ENCODE measurements around the gene SLC9A2. TPM values are rescaled to one million over a fixed set of nuclear protein-coding genes. Genes with fewer than 3 reads are reported as not detected.

Gene SLC9A2
- total and polyA plus RNA-seq, 2 of the 13 experiments (the other 11 are each of a cell fraction or from before 2014, with no cell fraction given), result 0.02 TPM; not detected in 1

DNA sequence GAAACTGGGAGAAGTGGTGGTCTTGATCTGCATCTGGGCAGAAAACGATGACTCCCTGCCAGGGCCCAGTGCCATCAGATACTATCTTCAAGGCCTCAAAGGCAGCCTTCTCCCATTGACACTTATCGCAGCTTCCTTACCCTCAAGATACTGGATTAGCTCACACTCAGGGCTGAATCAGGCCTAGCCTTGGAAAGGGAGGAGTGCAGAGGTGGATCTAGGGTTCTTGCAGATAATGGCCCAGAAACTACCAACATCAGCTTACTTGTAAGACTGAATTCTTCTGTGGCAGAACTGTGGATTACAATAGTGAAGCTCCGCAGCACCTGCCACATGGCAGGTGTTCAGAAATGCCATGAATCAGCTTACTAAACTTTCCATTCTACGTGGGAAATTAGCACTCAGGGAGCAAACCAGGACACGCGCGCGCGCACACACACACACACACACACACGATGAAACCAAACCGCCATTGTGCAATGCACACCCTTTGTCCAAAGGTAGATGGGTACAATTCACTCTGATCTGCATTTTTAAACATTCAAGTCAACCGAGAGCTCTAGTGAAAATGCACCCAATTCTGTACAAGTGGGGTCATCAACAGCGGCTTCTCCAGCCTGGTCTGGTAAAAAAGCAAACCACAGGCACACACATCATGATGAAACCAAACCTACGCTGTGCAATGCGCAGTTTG is 116.2 kb downstream of the SLC9A2 start (continued):
- TF ChIP-seq HDAC1 (CRISPR knock-in tag; IDR thresholded peaks at IDR 0.05), result no peak
- no peak for TF ChIP-seq ETV5 (CRISPR knock-in tag; IDR thresholded peaks at IDR 0.05; ENCODE audit: borderline replicate concordance)
- TF ChIP-seq, protein P1, sequence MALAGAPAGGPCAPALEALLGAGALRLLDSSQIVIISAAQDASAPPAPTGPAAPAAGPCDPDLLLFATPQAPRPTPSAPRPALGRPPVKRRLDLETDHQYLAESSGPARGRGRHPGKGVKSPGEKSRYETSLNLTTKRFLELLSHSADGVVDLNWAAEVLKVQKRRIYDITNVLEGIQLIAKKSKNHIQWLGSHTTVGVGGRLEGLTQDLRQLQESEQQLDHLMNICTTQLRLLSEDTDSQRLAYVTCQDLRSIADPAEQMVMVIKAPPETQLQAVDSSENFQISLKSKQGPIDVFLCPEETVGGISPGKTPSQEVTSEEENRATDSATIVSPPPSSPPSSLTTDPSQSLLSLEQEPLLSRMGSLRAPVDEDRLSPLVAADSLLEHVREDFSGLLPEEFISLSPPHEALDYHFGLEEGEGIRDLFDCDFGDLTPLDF (CRISPR knock-in tag; IDR thresholded peaks at IDR 0.05), result no peak
- TF ChIP-seq ZEB1 (IDR thresholded peaks at IDR 0.05; ENCODE audit: insufficient replicate concordance, low read depth), result no peak
- TF ChIP-seq ZSCAN22 (CRISPR knock-in tag; IDR thresholded peaks at IDR 0.05), result no peak
- TF ChIP-seq KDM3A (CRISPR knock-in tag; IDR thresholded peaks at IDR 0.05; ENCODE audit: low read depth), result no peak
- TF ChIP-seq ZNF484 (CRISPR knock-in tag; IDR thresholded peaks at IDR 0.05; ENCODE audit: borderline replicate concordance, low read depth), result no peak
- TF ChIP-seq SAFB2 (CRISPR knock-in tag; IDR thresholded peaks at IDR 0.05; ENCODE audit: borderline replicate concordance, low read depth), result no peak
- no peak for TF ChIP-seq MYNN (CRISPR knock-in tag; IDR thresholded peaks at IDR 0.05; ENCODE audit: low read depth)
- no peak for TF ChIP-seq ZNF790 (CRISPR knock-in tag; IDR thresholded peaks at IDR 0.05; ENCODE audit: borderline replicate concordance)
- no peak; the same call in 1 of the 2 replicates for TF ChIP-seq TOPORS (CRISPR knock-in tag; IDR thresholded peaks at IDR 0.05)
- TF ChIP-seq ZNF354B (CRISPR knock-in tag; IDR thresholded peaks at IDR 0.05), result peak; percentile 18; the same call in 1 of the 2 replicates
- TF ChIP-seq TEAD3 (CRISPR knock-in tag; optimal IDR thresholded peaks at IDR 0.05; ENCODE audit: borderline replicate concordance), result no peak
- TF ChIP-seq ZNF75D (CRISPR knock-in tag; IDR thresholded peaks at IDR 0.05; ENCODE audit: borderline replicate concordance), result no peak
- no peak for TF ChIP-seq ZNF674 (CRISPR knock-in tag; IDR thresholded peaks at IDR 0.05; ENCODE audit: low read depth)
- no peak for TF ChIP-seq ZNF547 (CRISPR knock-in tag; IDR thresholded peaks at IDR 0.05)
- no peak for TF ChIP-seq PHF8 (CRISPR knock-in tag; IDR thresholded peaks at IDR 0.05)
- TF ChIP-seq ZNF44 (CRISPR knock-in tag; IDR thresholded peaks at IDR 0.05), result no peak
- no peak for TF ChIP-seq NFE2L1 (CRISPR knock-in tag; IDR thresholded peaks at IDR 0.05; ENCODE audit: borderline replicate concordance)
- TF ChIP-seq KMT2A (CRISPR knock-in tag; IDR thresholded peaks at IDR 0.05), result peak; percentile 3; the same call in 1 of the 2 replicates
- TF ChIP-seq ZNF335 (CRISPR knock-in tag; IDR thresholded peaks at IDR 0.05), result no peak
- TF ChIP-seq, protein P2, sequence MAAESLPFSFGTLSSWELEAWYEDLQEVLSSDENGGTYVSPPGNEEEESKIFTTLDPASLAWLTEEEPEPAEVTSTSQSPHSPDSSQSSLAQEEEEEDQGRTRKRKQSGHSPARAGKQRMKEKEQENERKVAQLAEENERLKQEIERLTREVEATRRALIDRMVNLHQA (CRISPR knock-in tag; IDR thresholded peaks at IDR 0.05), result no peak
- TF ChIP-seq SRY (CRISPR knock-in tag; IDR thresholded peaks at IDR 0.05), result no peak
- no peak for TF ChIP-seq NR2F6 (IDR thresholded peaks at IDR 0.05)
- no peak for TF ChIP-seq NR2F6 (CRISPR knock-in tag; IDR thresholded peaks at IDR 0.05)
- TF ChIP-seq, protein P3, sequence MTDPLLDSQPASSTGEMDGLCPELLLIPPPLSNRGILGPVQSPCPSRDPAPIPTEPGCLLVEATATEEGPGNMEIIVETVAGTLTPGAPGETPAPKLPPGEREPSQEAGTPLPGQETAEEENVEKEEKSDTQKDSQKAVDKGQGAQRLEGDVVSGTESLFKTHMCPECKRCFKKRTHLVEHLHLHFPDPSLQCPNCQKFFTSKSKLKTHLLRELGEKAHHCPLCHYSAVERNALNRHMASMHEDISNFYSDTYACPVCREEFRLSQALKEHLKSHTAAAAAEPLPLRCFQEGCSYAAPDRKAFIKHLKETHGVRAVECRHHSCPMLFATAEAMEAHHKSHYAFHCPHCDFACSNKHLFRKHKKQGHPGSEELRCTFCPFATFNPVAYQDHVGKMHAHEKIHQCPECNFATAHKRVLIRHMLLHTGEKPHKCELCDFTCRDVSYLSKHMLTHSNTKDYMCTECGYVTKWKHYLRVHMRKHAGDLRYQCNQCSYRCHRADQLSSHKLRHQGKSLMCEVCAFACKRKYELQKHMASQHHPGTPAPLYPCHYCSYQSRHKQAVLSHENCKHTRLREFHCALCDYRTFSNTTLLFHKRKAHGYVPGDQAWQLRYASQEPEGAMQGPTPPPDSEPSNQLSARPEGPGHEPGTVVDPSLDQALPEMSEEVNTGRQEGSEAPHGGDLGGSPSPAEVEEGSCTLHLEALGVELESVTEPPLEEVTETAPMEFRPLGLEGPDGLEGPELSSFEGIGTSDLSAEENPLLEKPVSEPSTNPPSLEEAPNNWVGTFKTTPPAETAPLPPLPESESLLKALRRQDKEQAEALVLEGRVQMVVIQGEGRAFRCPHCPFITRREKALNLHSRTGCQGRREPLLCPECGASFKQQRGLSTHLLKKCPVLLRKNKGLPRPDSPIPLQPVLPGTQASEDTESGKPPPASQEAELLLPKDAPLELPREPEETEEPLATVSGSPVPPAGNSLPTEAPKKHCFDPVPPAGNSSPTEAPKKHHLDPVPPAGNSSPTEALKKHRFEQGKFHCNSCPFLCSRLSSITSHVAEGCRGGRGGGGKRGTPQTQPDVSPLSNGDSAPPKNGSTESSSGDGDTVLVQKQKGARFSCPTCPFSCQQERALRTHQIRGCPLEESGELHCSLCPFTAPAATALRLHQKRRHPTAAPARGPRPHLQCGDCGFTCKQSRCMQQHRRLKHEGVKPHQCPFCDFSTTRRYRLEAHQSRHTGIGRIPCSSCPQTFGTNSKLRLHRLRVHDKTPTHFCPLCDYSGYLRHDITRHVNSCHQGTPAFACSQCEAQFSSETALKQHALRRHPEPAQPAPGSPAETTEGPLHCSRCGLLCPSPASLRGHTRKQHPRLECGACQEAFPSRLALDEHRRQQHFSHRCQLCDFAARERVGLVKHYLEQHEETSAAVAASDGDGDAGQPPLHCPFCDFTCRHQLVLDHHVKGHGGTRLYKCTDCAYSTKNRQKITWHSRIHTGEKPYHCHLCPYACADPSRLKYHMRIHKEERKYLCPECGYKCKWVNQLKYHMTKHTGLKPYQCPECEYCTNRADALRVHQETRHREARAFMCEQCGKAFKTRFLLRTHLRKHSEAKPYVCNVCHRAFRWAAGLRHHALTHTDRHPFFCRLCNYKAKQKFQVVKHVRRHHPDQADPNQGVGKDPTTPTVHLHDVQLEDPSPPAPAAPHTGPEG (CRISPR knock-in tag; IDR thresholded peaks at IDR 0.05), result no peak

All from HepG2 (cell line).